MM.1S (cell line): ENCODE measurements around the gene CBR3.

Experiments used
- EZH2 ChIP-seq: fragments of 300-600 bp; sonication (generic); optimal IDR thresholded peaks from 2 replicates; pipeline ENCODE3; 2017; ENCODE audit warnings: low read depth, mild to moderate bottlenecking, antibody characterized with exemption, low read length, mixed read lengths
- EZH2phosphoT487 ChIP-seq: fragments of 300-600 bp; sonication (generic); IDR thresholded peaks from 2 replicates; pipeline ENCODE4 v1.6.1; 2018; ENCODE audit warnings: antibody characterized with exemption, low read length
- TF ChIP-seq, protein P1 (sequence below): fragments of 300-600 bp; sonication (generic); IDR thresholded peaks from 2 replicates; pipeline ENCODE4 v1.5.1; 2016; ENCODE audit warnings: antibody characterized with exemption, low read length, mixed read lengths

DNA sequence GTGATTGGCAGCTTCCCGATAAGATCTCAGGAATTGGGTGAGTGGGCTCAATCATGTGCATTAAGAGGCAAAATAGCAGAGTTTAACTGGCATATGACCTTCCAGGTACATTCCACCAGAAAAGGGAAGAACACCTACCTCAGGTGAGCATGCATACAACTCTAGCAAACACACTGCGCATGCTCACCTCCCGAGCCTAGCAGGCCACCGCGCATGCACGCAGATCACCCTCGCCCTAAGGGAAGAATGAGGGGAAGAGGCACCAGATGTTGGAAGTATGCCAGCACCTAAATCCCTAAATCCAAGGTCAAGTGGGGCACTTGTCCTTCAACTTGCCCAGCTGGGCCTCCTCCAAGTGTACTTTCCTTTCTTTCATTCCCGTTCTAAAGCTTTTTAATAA lies 23.6 kb upstream of the CBR3 start:
- TF ChIP-seq, protein P1, sequence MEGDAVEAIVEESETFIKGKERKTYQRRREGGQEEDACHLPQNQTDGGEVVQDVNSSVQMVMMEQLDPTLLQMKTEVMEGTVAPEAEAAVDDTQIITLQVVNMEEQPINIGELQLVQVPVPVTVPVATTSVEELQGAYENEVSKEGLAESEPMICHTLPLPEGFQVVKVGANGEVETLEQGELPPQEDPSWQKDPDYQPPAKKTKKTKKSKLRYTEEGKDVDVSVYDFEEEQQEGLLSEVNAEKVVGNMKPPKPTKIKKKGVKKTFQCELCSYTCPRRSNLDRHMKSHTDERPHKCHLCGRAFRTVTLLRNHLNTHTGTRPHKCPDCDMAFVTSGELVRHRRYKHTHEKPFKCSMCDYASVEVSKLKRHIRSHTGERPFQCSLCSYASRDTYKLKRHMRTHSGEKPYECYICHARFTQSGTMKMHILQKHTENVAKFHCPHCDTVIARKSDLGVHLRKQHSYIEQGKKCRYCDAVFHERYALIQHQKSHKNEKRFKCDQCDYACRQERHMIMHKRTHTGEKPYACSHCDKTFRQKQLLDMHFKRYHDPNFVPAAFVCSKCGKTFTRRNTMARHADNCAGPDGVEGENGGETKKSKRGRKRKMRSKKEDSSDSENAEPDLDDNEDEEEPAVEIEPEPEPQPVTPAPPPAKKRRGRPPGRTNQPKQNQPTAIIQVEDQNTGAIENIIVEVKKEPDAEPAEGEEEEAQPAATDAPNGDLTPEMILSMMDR: no peak
- TF ChIP-seq EZH2: no peak
- no peak for TF ChIP-seq EZH2phosphoT487
